ENCODE results near the gene EFNA3. TPM values are rescaled to one million over a fixed set of nuclear protein-coding genes. Genes with fewer than 3 reads are reported as not detected.

Gene EFNA3
- total RNA-seq, 1 donor from 2014 or later, result 2.9 TPM

DNA sequence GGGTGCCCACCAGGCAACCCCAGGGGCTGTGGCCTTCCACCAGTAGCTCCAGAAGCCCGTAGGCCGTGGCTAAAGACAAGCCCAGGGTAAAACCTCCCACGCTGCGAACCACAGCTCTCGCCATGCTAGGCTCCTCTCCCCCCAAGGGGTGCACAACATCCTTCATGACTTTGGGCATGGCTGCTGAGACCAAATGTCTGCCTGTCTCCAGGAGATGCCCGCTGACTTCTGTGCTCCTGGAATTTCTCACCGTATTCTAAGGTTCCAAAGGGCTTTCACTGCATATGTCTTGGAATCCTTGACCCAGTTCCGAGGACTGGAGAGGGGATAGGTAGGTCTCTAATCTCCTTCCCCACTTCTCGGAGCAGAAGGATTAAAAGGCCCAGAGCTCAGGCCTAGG, 45.1 kb upstream of the EFNA3 start, which contains the start of the genes DCST1 and DCST2:
Gene DCST1 (plus strand): TSS at position 301 of the 400 bp plus-strand sequence. CDS start 213 bp downstream, outside the sequence.
Gene DCST2 (minus strand): TSS at position 258 of the 400 bp plus-strand sequence. CDS start 80 bp downstream, at position 178.
- Histone ChIP-seq H3K27me3 (ENCODE audit: insufficient read depth, low read length) (peaks cover 5% of the 10 kb centered on the region), H3K4me2 (ENCODE audit: low read length) (no peak within 1 kb of the TSS), H3K79me2 (ENCODE audit: insufficient read depth, low read length) (no peaks in the 10 kb centered on the region), H3K36me3 (ENCODE audit: insufficient read depth, low read length) (no peaks in the 10 kb centered on the region), H4K20me1 (ENCODE audit: insufficient read depth, low read length) (no peaks in the 10 kb centered on the region), H2AFZ (ENCODE audit: low read depth, low read length) (no peak within 1 kb of the TSS), H3K4me3 (ENCODE audit: insufficient read depth, low read depth, low read length) (no peak within 1 kb of the TSS), H3K9me3 (ENCODE audit: insufficient read depth, low read depth, low read length) (no peaks in the 10 kb centered on the region), H3K27ac (ENCODE audit: low read depth, low read length) (no peak within 1 kb of the TSS), H3K4me1 (ENCODE audit: insufficient read depth, low read length) (peaks cover 1% of the 10 kb centered on the region), H3K9ac (ENCODE audit: low read length) (no peak within 1 kb of the TSS)
- Mint-ChIP-seq H3K27me3 (ENCODE audit: low read depth, unreplicated experiment) (peaks cover 31% of the 10 kb centered on the region), H3K4me1 (ENCODE audit: low read depth, unreplicated experiment) (peaks cover 9% of the 10 kb centered on the region), H3K9me3 (ENCODE audit: unreplicated experiment) (peaks cover 2% of the 10 kb centered on the region), H3K4me3 (ENCODE audit: unreplicated experiment) (no peak within 1 kb of the TSS), H3K36me3 (ENCODE audit: low read depth, unreplicated experiment) (peaks cover 8% of the 10 kb centered on the region), H3K27ac (ENCODE audit: unreplicated experiment) (no peak within 1 kb of the TSS)
- DNase-seq (ENCODE audit: low read depth) (no peak), FAIRE-seq (no peak)
- TF ChIP-seq EZH2 (IDR thresholded peaks at IDR 0.05; ENCODE audit: insufficient read depth, low read length), result no peak
- TF ChIP-seq, protein P1, sequence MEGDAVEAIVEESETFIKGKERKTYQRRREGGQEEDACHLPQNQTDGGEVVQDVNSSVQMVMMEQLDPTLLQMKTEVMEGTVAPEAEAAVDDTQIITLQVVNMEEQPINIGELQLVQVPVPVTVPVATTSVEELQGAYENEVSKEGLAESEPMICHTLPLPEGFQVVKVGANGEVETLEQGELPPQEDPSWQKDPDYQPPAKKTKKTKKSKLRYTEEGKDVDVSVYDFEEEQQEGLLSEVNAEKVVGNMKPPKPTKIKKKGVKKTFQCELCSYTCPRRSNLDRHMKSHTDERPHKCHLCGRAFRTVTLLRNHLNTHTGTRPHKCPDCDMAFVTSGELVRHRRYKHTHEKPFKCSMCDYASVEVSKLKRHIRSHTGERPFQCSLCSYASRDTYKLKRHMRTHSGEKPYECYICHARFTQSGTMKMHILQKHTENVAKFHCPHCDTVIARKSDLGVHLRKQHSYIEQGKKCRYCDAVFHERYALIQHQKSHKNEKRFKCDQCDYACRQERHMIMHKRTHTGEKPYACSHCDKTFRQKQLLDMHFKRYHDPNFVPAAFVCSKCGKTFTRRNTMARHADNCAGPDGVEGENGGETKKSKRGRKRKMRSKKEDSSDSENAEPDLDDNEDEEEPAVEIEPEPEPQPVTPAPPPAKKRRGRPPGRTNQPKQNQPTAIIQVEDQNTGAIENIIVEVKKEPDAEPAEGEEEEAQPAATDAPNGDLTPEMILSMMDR (IDR thresholded peaks at IDR 0.05; ENCODE audit: insufficient read depth, low read depth, low read length), result no peak

DNA sequence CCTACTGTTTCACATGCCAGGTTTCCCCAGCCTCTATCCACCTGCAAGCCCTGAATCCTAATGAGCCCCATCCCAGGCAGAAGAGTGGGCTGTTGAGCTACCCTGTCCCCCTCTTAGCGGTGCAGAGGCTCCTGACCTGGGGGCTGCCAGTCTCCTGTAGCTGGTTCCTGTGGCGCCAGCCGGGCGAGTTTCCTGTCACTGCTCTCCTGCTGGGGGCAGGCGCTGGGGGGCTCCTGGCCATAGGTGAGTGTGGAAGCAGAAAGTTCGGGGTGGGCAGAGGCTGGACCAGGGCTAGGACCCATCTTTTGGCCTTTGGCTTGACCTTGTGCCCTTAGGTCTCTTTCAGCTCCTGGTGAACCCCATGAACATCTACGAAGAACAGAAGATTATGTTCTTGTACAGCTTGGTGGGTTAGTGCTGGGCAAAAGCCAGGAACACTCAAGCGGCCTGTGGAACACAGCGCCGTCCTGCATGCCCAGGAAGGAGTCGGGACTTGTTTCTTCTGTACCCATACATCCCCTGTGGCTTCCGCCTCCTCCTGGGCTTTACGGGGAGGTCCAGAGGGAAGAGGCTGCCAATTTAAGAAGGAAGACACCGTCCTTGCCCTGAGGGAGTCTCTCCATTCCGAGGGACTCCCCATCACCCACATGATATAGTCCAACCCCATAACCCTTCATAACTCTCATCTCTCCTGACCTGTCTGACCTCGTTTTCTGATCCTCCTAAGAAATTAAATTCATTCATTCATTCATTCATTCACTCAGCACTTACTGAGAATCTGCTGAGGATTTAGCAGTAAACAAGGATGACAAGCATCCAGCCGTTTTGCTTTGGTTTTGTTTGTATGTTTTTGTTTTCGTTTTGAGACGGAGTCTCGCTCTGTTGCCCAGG, 44.1 kb upstream of the EFNA3 start:
- Histone ChIP-seq H3K4me3 (ENCODE audit: insufficient read depth, low read depth, low read length) (no peak overlapping the region), H3K27ac (ENCODE audit: low read depth, low read length) (no peak overlapping the region), H3K27me3 (ENCODE audit: insufficient read depth, low read length) (peaks cover 9% of the 10 kb centered on the region), H2AFZ (ENCODE audit: low read depth, low read length) (no peak overlapping the region), H3K36me3 (ENCODE audit: insufficient read depth, low read length) (no peaks in the 10 kb centered on the region), H3K79me2 (ENCODE audit: insufficient read depth, low read length) (no peaks in the 10 kb centered on the region), H3K4me1 (ENCODE audit: insufficient read depth, low read length) (peaks cover 4% of the 10 kb centered on the region), H3K9ac (ENCODE audit: low read length) (no peak overlapping the region), H3K9me3 (ENCODE audit: insufficient read depth, low read depth, low read length) (no peaks in the 10 kb centered on the region), H4K20me1 (ENCODE audit: insufficient read depth, low read length) (no peaks in the 10 kb centered on the region), H3K4me2 (ENCODE audit: low read length) (no peak overlapping the region)
- Mint-ChIP-seq H3K4me1 (ENCODE audit: low read depth, unreplicated experiment) (peaks cover 13% of the 10 kb centered on the region), H3K4me3 (ENCODE audit: unreplicated experiment) (no peak overlapping the region), H3K9me3 (ENCODE audit: unreplicated experiment) (peaks cover 2% of the 10 kb centered on the region), H3K27ac (ENCODE audit: unreplicated experiment) (no peak overlapping the region), H3K27me3 (ENCODE audit: low read depth, unreplicated experiment) (peaks cover 25% of the 10 kb centered on the region), H3K36me3 (ENCODE audit: low read depth, unreplicated experiment) (peaks cover 8% of the 10 kb centered on the region)
- DNase-seq (ENCODE audit: low read depth), result no peak
- FAIRE-seq, result no peak
- TF ChIP-seq, protein P1 (IDR thresholded peaks at IDR 0.05; ENCODE audit: insufficient read depth, low read depth, low read length), result no peak
- TF ChIP-seq EZH2 (IDR thresholded peaks at IDR 0.05; ENCODE audit: insufficient read depth, low read length), result no peak
